C4-2B (cell line): ENCODE measurements around the gene POGLUT2.

Source experiments
- H3K27ac ChIP-seq: fragments of 450-650 bp; 2 replicates; pipeline ENCODE4 v1.5.1; 2017
- CTCF ChIP-seq: fragments of 450-650 bp; conservative IDR thresholded peaks from 2 replicates; pipeline ENCODE4 v1.5.1; 2017; ENCODE audit warnings: mild to moderate bottlenecking
- ZFX ChIP-seq: fragments of 450-650 bp; IDR thresholded peaks from 2 replicates; pipeline ENCODE4 v1.6.1; 2017

POGLUT2 gene

GRCh38 chr13:102817241-102817640, 18.5 kb upstream of the POGLUT2 start:
- no peak overlapping the region for H3K27ac ChIP-seq
- no peak for TF ChIP-seq ZFX
- TF ChIP-seq CTCF, result no peak

- H3K27ac ChIP-seq, result no peak overlapping the region
- no peak for TF ChIP-seq ZFX
- TF ChIP-seq CTCF, result no peak
These were observed 17.9 kb upstream of the POGLUT2 start for GRCh38 chr13:102816708-102817107.

GRCh38 chr13:102815788-102816187, 17.0 kb upstream of the POGLUT2 start:
- no peak overlapping the region for H3K27ac ChIP-seq
- TF ChIP-seq CTCF (no peak), ZFX (no peak)

GRCh38 chr13:102814793-102815192, 16.0 kb upstream of the POGLUT2 start:
- no peak for TF ChIP-seq ZFX
- TF ChIP-seq CTCF, result no peak

GRCh38 chr13:102814025-102814607, 15.3 kb upstream of the POGLUT2 start:
- H3K27ac ChIP-seq, result no peak overlapping the region
- no peak for TF ChIP-seq CTCF
- no peak for TF ChIP-seq ZFX

More at GRCh38 chr13:102814793-102815192, 16.0 kb upstream of the POGLUT2 start:
- H3K27ac ChIP-seq, result no peak overlapping the region

GRCh38 chr13:102812611-102813287, 14.0 kb upstream of the POGLUT2 start:
- TF ChIP-seq ZFX (no peak), CTCF (no peak)
- no peak overlapping the region for H3K27ac ChIP-seq

GRCh38 chr13:102807699-102808098, 8.9 kb upstream of the POGLUT2 start:
- TF ChIP-seq ZFX (no peak), CTCF (no peak)

More at GRCh38 chr13:102807699-102808098, 8.9 kb upstream of the POGLUT2 start:
- no peak overlapping the region for H3K27ac ChIP-seq
